ENCODE data around the gene PLK2. TPM values are rescaled to one million over a fixed set of nuclear protein-coding genes. Genes with fewer than 3 reads are reported as not detected.
A peak's percentile ranks its signal among the peaks of the same experiment; 100 is the strongest.

The PLK2 gene
- total RNA-seq, 1 donor from 2014 or later: 546 TPM

GRCh38 chr5:58481066-58481676 is 21.3 kb upstream of the PLK2 start:
- DNase-seq (ENCODE audit: low read depth in 2 of 2): no peak

GRCh38 chr5:58477760-58478376 is 18.0 kb upstream of the PLK2 start:
- DNase-seq (ENCODE audit: low read depth in 2 of 2): peak; percentile 19 to 38

DNA sequence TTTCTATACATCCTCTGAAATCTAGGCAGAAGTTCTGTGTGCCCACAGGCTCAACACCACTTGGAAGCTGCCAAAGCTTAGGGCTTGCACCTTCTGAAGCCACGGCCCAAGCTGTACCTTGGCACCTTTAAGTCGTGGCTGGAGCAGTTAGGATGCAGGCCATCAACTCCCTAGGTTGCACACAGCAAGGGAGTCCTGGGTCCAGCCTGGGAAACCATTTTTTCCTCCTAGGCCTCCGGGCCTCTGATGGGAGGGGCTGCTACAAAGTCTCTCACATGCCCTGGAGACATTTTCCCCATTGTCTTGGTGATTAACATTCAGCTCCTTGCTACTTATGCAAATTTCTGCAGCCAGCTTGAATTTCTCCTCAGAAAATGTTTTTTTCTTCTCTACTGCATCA is 15.5 kb upstream of the PLK2 start:
- no peak for DNase-seq (ENCODE audit: low read depth in 2 of 2)

DNA sequence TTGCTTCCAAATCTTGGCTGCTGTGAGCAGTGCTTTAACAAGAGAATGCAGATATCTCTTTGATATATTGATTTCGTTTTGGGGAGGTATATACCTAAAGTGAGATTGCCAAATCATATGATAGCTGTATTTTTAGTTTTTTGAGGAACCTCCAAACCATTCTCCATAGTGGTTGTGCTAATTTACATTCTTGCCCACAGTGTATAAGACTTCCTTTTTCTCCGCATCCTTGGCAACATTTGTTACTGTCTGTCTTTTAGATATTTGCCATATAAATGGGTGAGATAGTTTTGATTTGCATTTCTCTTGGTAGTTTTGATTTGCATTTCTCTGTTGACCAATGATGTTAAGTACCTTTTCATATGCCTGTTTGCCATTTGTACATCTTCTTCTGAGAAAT is 10.0 kb upstream of the PLK2 start:
- no peak for DNase-seq (ENCODE audit: low read depth in 2 of 2)

- peak in 1 of 2 donors; percentile 53 for DNase-seq (ENCODE audit: low read depth in 2 of 2)
Measured at GRCh38 chr5:58466939-58467338, 7.1 kb upstream of the PLK2 start.

GRCh38 chr5:58462623-58463230 is 2.8 kb upstream of the PLK2 start:
- DNase-seq (ENCODE audit: low read depth in 2 of 2): peak; percentile 83 to 84

- DNase-seq (ENCODE audit: low read depth in 2 of 2): peak; percentile 47 to 88
Measured at GRCh38 chr5:58462154-58462553, 2.3 kb upstream of the PLK2 start.

DNA sequence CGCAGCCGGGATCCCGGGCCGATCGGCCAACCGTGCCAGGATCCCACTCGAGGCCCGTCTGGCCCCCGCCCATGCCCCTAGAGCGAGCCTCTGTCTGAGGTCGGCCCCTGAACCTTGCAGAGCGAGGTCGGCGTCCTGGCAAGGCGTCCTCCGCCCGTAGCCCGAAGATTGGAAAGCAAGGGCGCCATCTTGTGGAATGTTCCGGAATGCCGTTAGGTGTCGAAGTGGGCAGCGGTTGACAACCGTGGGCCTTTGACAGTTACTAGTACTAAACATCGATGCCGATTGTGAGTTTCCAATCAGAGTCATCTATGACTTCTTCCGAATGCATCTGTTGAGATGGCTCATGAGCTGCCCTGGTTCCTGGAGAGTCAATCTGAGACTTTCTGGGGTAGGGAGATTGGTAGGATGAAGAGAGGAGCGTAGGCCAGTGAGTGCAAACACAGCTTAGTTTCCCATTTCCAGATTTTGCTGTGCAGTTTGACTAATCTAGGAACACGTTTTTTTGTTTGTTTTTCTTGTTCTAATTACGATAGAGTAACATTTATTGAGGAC is 923 bp upstream of the PLK2 start:
- DNase-seq (ENCODE audit: low read depth in 2 of 2): peak; percentile 92 to 93

- DNase-seq (ENCODE audit: low read depth in 2 of 2): peak; percentile 46 to 52
Measured at GRCh38 chr5:58459146-58460001, 512 bp downstream of the PLK2 start.

DNA sequence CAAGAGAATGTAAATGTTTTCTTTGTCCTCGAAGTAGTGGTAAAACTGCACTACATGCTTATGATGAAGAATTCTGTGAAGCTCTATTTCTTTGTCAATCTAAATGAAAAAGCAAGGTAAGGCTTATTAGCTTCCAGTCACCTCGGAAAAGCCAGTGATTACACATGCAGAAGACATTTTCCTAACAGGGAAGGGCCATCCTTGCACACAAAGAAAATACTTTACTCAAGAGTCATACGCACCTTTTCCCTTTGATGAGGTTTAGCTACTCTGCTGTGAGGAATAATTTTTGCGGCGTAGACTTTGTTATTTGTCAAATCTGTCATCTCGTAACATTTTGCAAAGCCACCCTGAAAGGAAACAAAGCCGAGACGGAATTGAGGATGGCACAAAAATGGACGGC is 1.1 kb downstream of the PLK2 start:
- DNase-seq (ENCODE audit: low read depth in 2 of 2): peak; percentile 41 to 53

GRCh38 chr5:58458141-58458742 is 1.6 kb downstream of the PLK2 start:
- DNase-seq (ENCODE audit: low read depth in 2 of 2): peak; percentile 28 to 29

DNA sequence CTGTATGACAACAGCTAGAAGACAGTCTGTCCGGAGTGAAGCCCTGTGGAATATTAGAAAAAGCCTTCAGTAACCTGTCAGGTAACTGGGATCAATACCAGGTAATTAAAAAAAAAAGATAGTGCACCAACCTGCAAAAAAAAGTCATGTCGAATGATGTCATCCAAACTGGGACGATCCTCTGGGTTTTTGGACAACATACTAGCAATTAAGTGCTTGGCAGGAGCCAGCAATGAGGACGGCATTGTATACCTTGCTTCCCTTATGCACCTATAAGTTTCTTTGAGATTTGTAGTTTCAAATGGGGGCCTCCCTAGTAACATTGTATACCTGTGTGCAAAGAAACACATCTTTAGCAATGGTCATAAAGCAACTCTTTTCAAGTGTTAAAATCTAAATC is 2.8 kb downstream of the PLK2 start:
- DNase-seq (ENCODE audit: low read depth in 2 of 2): peak; percentile 42 to 52

DNA sequence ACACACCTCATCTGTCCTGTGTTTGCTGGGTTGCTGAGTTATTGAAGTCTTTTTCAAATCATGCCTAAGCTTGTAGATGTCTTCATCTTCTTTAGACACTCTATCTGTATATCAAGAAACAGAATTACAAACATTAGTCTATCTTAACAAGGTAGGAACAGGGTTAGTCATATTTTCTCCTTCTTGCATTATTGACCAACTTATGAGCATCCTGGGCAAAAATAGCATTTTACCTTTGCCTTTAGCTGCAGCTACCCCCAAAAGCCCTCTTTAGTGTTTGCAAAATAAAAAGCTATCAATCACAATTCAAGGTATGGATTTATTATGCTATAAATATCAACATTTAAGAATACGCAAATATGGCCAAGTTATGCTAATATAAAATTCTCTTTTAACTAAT is 3.4 kb downstream of the PLK2 start:
- DNase-seq (ENCODE audit: low read depth in 2 of 2): peak in 1 of 2 donors; percentile 13

DNA sequence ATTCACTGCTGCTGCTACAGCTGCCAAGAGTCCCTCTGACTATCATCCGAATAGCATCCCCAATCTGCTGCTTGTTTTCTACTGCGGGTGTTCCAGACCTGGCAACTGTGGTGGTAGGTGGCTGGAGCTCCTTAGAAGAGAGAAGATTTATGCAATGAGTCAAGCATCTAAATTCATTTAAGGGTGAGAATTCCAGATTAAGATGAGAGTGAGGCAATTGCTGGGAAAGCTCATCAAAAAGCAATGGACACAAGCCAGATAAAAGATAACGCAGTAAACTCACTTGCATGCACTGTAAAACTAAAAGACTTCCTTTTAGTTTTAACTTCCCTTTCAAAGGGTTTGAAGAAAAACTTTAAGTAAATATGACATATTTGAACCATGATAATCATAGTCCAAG is 3.9 kb downstream of the PLK2 start:
- DNase-seq (ENCODE audit: low read depth in 2 of 2): peak in 1 of 2 donors; percentile 23

DNA sequence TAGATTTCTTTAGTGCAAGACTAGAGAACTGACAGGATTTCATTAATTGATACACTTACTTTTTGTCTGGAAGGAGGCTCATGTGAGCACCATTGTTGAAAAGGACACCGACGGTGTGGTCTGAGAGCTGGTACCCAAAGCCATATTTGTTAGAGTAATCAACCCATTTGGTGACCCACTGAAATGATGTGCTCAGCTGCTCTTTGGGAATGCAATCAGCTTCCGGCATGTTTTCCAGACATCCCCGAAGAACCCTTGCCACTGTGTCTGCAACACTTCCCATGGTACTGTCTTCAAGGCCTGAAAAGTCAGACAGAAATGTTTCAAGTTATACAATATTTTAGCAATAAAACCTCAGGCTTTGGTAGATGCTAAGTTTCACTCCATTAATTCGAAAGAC is 4.4 kb downstream of the PLK2 start:
- DNase-seq (ENCODE audit: low read depth in 2 of 2): peak in 1 of 2 donors; percentile 50

- DNase-seq (ENCODE audit: low read depth in 2 of 2): peak; percentile 12 to 33
Measured at GRCh38 chr5:58455066-58455465, 4.8 kb downstream of the PLK2 start.

DNA sequence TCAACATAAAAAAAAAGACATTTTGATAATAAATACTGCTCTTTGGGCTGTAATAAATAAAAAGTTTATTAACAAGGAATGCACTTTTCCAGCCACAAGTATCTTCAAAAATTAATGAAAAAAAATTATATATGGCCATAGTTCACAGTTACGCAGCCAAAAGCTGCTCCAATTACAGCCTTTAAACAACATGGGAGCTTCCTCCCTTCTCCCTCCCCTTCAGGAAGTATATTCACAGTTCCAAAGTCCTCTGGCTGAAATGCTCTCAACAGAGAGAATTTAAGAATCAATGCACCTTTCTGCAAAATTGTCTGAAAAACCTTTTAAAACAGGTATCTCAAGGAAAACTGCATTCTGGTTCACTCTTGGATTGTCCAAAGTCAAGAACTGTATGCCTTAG is 5.9 kb downstream of the PLK2 start:
- peak; percentile 20 to 21 for DNase-seq (ENCODE audit: low read depth in 2 of 2)

DNA sequence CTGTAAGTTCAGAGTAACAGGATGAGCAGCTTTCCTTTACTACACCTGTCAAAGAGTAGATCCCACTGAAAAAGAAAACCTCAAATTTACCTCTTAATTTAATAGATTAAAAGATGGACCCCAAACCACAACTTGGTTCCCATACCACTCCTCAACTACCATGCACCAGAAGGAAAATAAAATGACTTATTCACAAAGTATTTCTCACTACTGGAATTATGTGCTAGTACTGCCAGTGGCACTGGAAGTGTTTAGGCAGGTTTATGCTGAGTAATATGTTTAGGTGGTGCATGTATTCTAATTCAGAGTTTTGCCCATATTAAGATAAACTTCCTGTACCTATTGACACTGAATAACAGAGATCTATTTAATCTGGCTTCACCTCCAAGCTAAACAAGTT is 6.6 kb downstream of the PLK2 start:
- DNase-seq (ENCODE audit: low read depth in 2 of 2): peak; percentile 15 to 21

DNA sequence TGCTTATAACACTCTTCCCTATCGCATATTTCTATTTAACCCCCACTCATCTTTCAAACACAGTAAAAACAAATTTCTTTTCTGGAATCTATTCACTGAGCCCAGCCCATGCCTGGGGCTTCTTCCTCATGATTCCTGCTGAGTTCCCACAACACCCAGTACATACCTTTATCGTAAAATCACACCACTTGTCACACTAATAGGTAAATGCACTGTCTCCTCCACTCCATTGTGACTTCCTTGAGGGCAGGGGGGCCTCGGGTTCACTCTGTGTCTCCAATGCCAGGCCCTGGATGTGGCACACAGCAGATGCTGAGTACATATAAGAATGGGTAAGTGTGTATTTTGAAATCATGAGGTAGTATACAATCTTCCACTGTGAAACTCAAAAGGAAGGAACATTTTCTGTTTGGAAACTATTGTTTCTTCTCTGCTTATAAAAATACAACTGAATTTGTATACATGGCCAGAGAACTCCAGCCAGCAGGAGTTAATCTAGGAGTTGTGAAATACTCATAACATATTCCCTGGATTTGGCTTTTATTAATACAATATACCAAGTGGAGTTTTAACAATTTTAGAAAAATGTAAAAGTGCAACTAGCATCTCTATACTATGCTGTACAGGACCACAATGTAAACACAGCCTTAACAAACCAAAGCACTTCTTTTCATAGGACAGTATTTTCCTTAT is 7.2 kb downstream of the PLK2 start:
- peak; percentile 53 to 59 for DNase-seq (ENCODE audit: low read depth in 2 of 2)

- peak; percentile 40 to 70 for DNase-seq (ENCODE audit: low read depth in 2 of 2)
Measured at GRCh38 chr5:58451732-58452565, 7.9 kb downstream of the PLK2 start.
